Fibroblast of lung (primary cell): ENCODE measurements around the gene FAM53B.

Experiments used
- EZH2 ChIP-seq: IDR thresholded peaks from 2 replicates; pipeline ENCODE4 v1.5.1; 2012; ENCODE audit warnings: low read length, control low read depth, mild to moderate bottlenecking; ENCODE audit errors: missing control alignments
- TF ChIP-seq, protein P1 (sequence below), 2 donors: IDR thresholded peaks in 1 of 2; conservative IDR thresholded peaks in 1 of 2; 1 replicate in 1 of 2; 2 replicates in 1 of 2; pipeline ENCODE4 v1.5.1; 2011 to 2012; ENCODE audit warnings: low read length in 2 of 2, control low read depth in 1 of 2, inconsistent platforms in 1 of 2, low read depth in 1 of 2, mild to moderate bottlenecking in 1 of 2

DNA sequence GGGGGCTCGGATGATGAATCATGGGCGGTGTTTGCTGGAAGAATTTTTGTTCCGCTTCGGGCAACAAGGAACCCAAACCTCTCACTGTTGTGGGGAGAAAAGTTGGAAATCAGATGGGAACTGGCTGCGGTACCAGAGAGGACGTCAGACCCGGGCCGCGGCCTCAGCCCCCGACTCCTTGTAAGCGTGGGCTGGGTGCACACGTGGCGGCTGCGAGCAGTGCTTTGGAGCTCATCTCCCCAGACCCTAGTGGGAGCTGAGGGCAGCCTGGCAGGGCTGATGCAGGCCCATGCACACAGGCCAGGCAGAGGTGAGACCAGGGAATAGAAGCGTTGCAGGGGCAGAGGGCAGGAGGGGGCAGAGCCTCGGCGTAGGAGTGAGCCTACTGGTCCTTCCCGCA lies 136.5 kb downstream of the FAM53B start:
- TF ChIP-seq, protein P1, sequence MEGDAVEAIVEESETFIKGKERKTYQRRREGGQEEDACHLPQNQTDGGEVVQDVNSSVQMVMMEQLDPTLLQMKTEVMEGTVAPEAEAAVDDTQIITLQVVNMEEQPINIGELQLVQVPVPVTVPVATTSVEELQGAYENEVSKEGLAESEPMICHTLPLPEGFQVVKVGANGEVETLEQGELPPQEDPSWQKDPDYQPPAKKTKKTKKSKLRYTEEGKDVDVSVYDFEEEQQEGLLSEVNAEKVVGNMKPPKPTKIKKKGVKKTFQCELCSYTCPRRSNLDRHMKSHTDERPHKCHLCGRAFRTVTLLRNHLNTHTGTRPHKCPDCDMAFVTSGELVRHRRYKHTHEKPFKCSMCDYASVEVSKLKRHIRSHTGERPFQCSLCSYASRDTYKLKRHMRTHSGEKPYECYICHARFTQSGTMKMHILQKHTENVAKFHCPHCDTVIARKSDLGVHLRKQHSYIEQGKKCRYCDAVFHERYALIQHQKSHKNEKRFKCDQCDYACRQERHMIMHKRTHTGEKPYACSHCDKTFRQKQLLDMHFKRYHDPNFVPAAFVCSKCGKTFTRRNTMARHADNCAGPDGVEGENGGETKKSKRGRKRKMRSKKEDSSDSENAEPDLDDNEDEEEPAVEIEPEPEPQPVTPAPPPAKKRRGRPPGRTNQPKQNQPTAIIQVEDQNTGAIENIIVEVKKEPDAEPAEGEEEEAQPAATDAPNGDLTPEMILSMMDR (conservative IDR thresholded peaks at IDR 0.05 in 1 of 2, IDR thresholded peaks at IDR 0.05 in 1 of 2; ENCODE audit: low read depth in 1 of 2, low read length in 2 of 2) = no peak
- no peak for TF ChIP-seq EZH2
